GM10847 (cell line): ENCODE results near the gene CHST11.

Experiments used
- POLR2A ChIP-seq: IDR thresholded peaks from 2 replicates; pipeline ENCODE4 v1.6.1; 2011; ENCODE audit not compliant: insufficient read length; ENCODE audit errors: extremely low read depth

CHST11 gene

DNA sequence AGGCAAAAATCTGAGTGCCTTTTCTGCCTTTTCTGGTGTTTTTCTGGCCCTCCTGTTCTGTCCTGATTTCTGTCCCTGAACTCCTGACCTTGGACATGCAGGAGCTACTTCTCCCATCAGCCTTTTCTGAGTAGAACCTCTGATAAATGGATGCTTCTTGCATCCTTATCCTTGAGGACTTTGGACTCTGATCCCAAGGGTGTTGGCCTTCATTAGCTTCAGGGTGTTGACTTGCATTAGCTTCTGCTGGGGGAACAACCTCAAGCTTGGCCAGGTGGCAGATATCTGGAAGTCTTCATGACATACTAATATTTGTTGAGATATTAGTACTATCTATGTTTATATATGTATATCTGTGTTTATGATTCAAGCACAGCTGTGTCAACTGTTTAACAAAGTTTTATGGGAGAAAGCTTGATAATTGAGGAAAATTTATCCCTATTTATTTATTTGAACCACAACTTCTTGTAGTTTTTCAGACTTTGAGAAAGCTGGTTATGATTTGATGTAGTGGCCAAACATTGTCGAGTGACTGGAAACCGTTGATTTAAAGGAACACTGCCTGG lies 124.3 kb downstream of the CHST11 start:
- TF ChIP-seq POLR2A, result no peak

GRCh38 chr12:104582739-104583138 lies 126.0 kb downstream of the CHST11 start:
- TF ChIP-seq POLR2A, result no peak

DNA sequence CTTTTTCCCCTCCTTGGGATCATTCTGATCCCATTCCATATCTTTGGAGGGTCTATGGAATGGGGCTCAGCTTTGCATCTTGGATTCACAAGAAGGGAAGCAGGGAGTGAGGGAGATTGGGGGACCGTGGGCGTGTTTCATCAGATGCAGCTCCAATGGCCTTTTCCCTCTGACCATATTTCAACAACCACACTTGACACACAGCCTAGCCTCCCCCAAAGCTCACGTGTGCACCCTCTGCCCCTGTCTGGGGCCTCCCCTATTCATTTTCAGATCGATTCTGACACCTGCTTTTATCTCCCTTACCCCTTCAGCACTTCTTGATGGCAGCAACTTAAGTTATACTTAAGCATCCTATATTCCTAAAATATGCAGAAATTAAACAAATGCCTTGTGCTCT lies 126.6 kb downstream of the CHST11 start:
- TF ChIP-seq POLR2A, result no peak

DNA sequence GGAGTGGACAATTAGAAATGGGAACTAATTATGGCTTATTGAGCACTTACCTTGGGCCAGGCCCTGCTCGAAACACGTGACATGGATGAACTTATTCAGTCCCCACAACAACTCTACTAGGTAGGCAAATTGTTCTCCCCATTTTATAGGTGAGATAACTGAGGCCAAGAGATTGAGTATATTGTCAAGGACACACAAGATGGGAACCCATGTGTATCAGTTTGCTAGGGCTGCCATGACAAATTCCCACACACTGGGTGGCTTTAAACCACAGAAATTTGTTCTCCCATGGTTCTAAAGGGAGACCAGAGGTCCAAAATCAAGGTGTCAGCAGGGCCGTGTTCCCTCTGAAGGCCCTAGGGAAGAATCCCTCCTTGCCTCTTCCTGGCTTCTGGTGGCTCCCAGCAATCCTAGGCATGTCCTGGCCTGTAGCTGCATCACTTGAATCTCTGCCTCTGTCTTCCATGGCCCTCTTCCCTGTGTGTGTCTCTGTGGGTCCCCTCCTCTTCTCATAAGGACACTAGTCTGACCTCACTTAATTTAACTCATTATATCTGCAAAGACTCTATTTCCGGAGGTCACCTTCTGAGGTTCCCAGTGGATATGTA lies 128.8 kb downstream of the CHST11 start:
- TF ChIP-seq POLR2A, result no peak

- no peak for TF ChIP-seq POLR2A
These were observed 129.7 kb downstream of the CHST11 start for GRCh38 chr12:104586351-104586919.

DNA sequence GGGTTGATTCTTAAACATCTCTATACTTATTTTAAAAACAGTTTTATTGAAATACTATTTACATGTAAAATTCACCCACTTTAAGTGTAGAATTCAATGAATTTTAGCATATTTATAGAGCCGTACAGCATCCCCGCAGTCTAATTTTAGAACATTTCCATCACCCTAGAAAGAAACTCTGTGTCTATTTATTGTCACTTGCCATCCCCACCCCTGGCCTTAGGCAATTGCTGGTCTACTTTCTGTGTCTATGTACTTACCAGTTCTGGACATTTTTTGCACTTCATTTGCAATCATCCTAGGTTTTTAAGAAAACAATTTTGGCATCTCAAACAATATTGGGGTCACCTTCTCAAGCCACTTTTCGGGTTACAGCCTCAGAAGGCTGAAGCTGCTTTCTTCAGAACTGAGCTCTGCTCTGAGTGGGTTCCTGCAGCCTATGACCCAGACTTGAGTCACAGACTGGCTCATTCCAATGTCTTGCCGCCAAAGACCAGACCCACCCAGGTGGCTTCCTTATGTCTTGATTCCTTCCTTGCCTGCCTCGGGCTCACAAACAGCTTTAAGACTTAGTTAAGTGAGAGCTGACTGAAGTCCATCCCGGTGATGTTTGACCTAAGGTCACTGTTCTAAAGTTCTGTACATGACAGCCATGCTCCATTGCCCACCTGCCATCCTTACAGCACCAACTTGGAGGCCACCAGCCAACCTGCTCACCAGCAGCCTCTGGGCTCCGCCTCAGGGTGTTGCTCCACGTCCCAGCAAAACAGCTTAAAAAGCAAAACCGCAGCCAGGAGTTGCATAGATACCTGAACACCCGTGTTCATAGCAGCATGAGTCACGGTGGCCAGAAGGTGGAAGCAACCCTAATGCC lies 131.5 kb downstream of the CHST11 start:
- TF ChIP-seq POLR2A, result no peak

- TF ChIP-seq POLR2A, result no peak
These were observed 132.3 kb downstream of the CHST11 start for GRCh38 chr12:104588921-104589590.

GRCh38 chr12:104590022-104590421 lies 133.3 kb downstream of the CHST11 start:
- no peak for TF ChIP-seq POLR2A

- no peak for TF ChIP-seq POLR2A
These were observed 134.6 kb downstream of the CHST11 start for GRCh38 chr12:104591257-104591885.

DNA sequence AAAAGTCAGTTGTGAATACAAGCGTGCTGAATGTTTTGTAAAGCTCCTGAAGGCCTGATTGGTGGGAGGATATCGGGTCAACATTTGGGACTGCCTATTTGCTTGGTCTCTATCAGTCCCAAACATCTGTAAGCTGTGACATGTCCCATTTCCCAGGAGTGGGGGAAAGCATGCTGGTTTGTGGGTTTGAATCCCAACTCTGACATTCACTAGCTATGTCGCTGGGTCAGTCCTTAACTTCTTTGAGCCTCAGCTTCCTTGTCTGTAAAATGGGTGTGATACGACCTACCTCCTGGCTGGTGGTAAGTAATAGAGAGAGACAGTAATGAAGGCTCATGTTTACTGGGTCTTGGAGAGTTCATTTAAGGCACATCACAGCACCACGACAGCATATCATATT lies 136.7 kb downstream of the CHST11 start:
- no peak for TF ChIP-seq POLR2A

GRCh38 chr12:104596134-104596799 lies 139.5 kb downstream of the CHST11 start:
- no peak for TF ChIP-seq POLR2A

DNA sequence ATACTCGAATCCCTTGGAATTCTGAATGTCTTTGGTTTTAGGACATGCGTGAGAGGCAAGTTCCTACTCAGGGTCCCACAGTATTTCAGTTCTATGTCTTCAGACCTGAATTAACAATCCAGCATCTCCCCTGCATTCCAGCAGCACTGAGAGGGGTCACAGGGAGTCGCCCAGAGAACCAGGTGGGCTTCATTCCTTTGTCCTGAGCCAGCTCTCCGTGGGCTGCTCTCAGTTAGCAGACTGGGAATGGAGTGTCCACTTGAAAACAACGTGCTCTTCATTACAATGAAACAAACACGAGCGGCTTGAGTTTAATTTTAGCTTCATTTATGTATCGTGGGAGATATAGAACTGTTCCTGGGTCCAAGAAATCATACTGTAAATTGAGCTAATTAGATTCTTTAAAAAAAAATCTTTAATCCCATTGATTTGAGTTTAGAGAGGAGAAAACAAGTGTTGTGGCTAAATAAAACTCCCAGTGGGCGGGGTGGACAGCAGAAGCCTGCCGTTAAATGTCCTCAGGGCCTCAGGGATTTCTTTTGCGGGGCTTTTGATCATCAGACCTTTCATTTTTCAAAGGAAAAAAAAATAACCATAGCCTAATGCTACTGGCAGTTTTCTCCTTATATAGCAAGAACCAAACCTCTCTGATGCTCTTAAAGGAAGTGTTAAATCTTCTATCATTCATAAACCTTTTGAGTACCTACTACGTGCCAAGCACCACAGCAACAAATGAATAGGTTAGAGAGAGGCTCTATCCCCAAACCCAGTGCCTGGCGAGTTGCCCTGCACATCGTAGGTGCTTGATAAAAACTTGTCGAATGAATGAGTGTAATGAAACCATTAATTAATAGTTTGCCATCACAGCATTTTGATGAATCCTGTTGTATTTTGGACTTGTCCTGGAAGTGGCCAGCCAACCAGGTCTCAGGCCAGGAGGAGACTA lies 140.4 kb downstream of the CHST11 start:
- TF ChIP-seq POLR2A, result no peak
